GM12873 (cell line): ENCODE results near the gene MEGF10.

Source experiments
- CTCF ChIP-seq: IDR thresholded peaks from 2 replicates; pipeline ENCODE4 v1.5.1; 2012; ENCODE audit warnings: low read depth, mild to moderate bottlenecking, moderate library complexity, low read length, control low read depth; ENCODE audit not compliant: insufficient read depth; ENCODE audit errors: missing control alignments

Gene MEGF10

GRCh38 chr5:127295454-127295853, 4.9 kb downstream of the MEGF10 start:
- no peak for TF ChIP-seq CTCF

GRCh38 chr5:127296321-127296720, 5.7 kb downstream of the MEGF10 start:
- no peak for TF ChIP-seq CTCF

- no peak for TF ChIP-seq CTCF
Observed at GRCh38 chr5:127297348-127298035, 6.9 kb downstream of the MEGF10 start.

GRCh38 chr5:127298036-127298429, 7.4 kb downstream of the MEGF10 start:
- no peak for TF ChIP-seq CTCF

GRCh38 chr5:127298656-127299055, 8.1 kb downstream of the MEGF10 start:
- no peak for TF ChIP-seq CTCF

- TF ChIP-seq CTCF = no peak
Observed at GRCh38 chr5:127299678-127300077, 9.1 kb downstream of the MEGF10 start.

GRCh38 chr5:127302509-127302908, 11.9 kb downstream of the MEGF10 start:
- TF ChIP-seq CTCF = no peak
